NCI-H82 treated with DMSO at 0.1 percent for 48 hours (cell line): ENCODE results near the gene NEU4.

Source experiments
- DNase-seq: peaks from one replicate; lab custom pipeline; 2025; ENCODE audit not compliant: unreplicated experiment; lab: John Stamatoyannopoulos, UW

The NEU4 gene

GRCh38 chr2:241851325-241852115 lies 42.5 kb downstream of the NEU4 start:
- DNase-seq: no peak

DNA sequence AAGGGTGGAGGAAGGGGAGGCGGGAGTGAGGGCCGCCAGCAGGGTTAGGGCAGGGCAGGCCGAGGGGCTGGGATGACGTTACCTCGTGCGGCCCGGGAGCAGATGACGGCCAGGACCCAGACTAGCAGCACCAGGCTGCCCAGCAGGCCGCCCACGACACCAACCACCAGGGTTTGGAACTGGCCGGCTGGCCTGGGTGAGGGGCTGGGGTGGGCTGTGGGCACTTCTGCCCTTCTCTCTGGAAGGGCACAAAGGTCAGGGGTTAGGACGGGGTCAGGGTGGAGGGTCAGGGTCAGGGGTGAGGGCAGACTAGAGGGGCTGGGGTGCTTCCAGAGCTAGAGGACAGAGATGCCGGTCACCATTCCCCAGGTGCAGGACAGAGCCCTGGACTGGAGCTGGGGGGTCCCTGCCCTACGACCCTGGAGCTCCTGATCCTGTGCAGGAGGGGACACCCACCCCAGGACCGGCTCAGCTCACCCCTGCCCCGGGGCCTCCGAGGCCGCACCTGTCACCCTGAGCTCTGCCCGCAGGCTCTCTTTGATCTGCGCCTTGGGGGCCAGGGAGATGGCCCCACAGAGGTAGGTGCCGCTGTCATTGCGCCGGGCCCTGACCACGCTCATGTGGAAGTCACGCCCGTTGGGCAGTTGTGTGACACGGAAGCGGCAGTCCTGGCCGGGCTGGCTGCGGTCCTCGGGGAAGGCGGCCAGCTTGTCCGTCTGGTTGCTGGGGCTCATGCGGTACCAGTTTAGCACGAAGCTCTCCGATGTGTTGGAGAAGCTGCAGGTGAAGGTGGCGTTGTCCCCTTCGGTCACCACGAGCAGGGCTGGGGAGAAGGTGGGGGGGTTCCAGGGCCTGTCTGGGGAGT lies 43.4 kb downstream of the NEU4 start:
- no peak for DNase-seq

- DNase-seq: no peak
These were observed 44.1 kb downstream of the NEU4 start for GRCh38 chr2:241852981-241853631.

- DNase-seq: no peak
These were observed 44.8 kb downstream of the NEU4 start for GRCh38 chr2:241853651-241854341.

GRCh38 chr2:241854342-241855244 lies 45.6 kb downstream of the NEU4 start:
- no peak for DNase-seq

GRCh38 chr2:241855245-241855887 lies 46.4 kb downstream of the NEU4 start:
- DNase-seq: no peak

DNA sequence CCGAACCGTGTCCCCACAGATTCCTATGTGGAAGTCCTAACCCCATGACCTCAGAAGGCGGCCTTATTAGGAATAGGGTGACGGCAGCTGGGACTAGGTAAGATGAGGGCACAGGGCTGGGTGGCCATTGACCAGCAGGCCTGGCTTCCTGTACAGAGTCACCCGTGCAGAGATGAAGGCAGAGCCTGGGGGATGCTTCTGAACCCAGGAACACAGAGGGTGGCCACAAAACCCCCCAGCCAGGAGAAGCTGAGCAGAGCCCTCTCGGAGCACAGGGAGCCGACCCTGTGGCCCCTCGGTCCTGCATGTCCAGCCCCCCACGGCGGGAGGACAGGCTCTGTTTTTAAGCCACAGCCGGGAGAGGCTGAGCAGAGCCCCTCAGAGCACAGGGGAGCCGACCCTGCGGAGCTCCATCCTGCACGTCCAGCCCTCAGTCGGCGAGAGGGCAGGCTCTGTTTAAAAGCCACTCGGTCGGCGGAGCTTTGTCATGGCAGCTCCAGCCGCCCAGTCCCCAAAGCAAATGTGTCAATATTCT lies 47.0 kb downstream of the NEU4 start:
- DNase-seq: no peak

DNA sequence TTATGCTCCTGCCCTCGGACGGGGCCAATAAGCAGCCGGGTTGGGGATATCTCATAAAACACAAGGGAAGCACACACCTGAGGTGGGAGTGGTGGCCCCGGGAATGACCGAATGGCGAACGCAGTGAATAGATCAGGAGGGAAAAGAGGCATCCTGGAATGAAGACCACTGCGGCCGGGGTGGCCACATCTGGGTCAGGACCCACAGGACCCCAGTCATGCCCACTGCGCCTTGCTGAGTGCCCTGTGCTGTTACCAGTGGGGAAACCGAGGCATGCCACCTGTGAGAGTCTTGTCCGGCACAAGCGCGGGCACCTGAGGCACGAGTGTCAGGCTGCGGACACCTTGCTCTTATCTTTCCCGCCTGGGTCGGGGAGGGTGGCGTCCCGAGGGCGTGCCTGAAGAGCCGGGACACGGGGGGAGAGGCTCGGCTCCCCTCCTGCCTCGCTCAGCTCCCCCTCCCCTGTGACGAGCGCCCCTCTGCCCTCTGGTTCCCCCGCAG lies 48.1 kb downstream of the NEU4 start:
- no peak for DNase-seq

DNA sequence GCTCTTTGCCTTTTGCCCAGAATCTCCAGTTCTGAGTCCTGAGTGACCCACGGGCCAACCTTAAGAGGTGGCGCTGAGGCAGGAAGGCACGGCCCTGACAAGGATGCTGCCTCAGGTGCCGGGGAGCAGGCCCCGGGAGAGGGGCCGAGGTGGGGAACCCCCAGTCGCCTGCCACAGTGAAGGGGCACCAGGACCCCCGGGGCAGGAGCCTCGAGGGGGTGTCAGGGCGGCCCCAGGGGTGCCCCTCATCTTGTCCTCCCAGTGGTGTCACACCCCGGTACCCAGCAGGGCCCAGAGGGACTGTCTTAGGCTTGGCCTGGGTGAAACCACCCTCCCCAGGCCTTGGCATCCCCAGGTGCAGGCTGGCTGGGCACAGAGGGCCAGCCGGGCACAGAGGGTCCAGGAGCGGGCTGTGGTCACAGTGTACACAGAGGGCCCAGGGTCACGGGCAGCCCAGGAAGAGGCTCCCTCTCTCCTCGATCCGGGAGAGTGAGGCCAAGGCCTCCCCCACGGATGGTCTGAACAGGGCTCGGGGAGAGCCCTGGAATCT lies 48.7 kb downstream of the NEU4 start:
- no peak for DNase-seq

GRCh38 chr2:241858206-241859016 lies 49.4 kb downstream of the NEU4 start, which contains the start of gene PDCD1:
PDCD1 (minus strand) TSS chr2:241858894; CDS start chr2:241858838, 56 bp downstream.
- DNase-seq: no peak

GRCh38 chr2:241859017-241859435 lies 50.0 kb downstream of the NEU4 start:
- no peak for DNase-seq

- DNase-seq: no peak
These were observed 50.6 kb downstream of the NEU4 start for GRCh38 chr2:241859436-241860183.

DNA sequence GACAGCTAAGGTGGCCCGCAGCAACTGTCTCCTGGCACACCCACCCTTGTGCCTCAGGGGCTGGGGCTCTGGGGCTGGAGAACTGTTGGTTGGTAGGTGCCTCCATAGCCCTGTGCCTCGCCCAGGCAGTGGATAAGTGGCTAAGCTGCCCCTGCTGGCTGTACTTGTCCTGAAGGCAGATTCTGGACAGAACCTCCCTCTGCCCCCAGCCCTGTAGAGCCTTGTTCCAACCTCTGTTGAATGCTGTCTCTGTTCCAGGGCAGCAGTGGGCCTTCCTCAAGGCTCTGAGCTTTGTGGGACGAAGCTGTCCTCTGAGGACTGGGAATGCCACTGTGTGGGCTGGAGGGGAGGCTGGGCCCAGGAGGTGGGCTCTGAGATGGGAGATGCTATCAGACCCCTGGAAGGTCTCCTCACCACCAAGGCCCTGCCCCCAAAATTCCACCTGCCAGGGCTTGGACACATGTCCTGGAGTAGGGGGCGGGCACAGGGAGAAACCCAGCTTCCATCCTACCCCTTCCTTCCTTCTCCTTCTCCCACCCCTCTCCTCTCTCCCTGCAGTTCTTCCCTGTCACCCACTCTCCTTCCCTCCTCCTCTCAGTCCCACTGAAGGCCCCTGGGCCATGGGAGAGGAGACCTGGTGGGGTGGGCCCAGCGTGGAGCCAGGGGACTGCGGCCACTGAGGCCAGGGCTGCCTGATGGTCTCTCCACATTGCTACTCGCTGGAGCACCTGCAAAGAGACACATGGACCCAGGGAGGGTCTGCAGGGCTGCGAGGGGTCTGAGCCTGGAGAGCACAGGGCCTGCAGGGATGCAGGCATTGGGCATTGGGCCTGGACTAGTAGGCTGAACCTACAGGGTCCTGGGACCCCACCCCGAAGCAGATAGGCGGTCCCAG lies 51.4 kb downstream of the NEU4 start:
- no peak for DNase-seq

DNA sequence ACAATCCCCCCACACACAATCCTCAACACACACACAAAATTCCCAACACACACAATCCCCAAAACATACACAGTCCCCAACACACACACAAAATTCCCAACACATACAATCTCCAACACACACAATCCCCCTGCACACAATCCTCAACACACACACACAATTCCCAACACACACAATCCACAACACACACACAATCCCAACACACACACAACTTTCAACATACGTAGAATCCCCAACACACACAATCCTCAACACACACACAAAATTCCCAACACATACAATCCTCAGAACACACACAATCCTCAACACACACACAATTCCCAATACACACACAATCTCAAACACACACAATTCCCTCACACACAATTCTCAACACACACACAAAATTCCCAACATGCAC lies 52.3 kb downstream of the NEU4 start:
- DNase-seq: no peak

- DNase-seq: no peak
These were observed 53.1 kb downstream of the NEU4 start for GRCh38 chr2:241862093-241862492.
